ENCODE results near the gene CHRM2. TPM values are rescaled to one million over a fixed set of nuclear protein-coding genes. Genes with fewer than 3 reads are reported as not detected.

CHRM2 gene
- total RNA-seq, 2 experiments from 2014 or later = not detected

GRCh38 chr7:136947347-136947746, 78.9 kb downstream of the CHRM2 start:
- Mint-ChIP-seq H3K36me3 (ENCODE audit: low read depth) (no peaks in the 10 kb centered on the region), H3K27me3 (no peaks in the 10 kb centered on the region), H3K27ac (no peak overlapping the region), H3K4me1 (no peaks in the 10 kb centered on the region), H3K9me3 (peaks cover 10% of the 10 kb centered on the region), H3K4me3 (no peak overlapping the region)
- DNase-seq = no peak
- ChIA-PET POLR2A (no interaction called here), CTCF (interaction anchor here (0.9 kb wide), 1 partner anchor 8 kb away, joined by 3 read pairs; no protein-coding TSS in a partner anchor)

GRCh38 chr7:136950331-136950730, 81.9 kb downstream of the CHRM2 start:
- Mint-ChIP-seq H3K4me3 (no peak overlapping the region), H3K27ac (no peak overlapping the region), H3K4me1 (no peaks in the 10 kb centered on the region), H3K9me3 (peaks cover 15% of the 10 kb centered on the region), H3K27me3 (no peaks in the 10 kb centered on the region), H3K36me3 (ENCODE audit: low read depth) (no peaks in the 10 kb centered on the region)
- POLR2A ChIA-PET = no interaction called here
- DNase-seq = no peak
- CTCF ChIA-PET = interaction anchor here (0.6 to 0.9 kb wide), 2 partner anchors 10 to 312 kb away, joined by 3 to 6 read pairs; no protein-coding TSS in a partner anchor

- CTCF ChIA-PET = no interaction called here
- no peaks in the 10 kb centered on the region for H3K4me1 Mint-ChIP-seq
- POLR2A ChIA-PET = no interaction called here
- no peak for DNase-seq
- no peak overlapping the region for H3K4me3 Mint-ChIP-seq
- H3K27me3 Mint-ChIP-seq = no peaks in the 10 kb centered on the region
- peaks cover 15% of the 10 kb centered on the region for H3K9me3 Mint-ChIP-seq
- no peaks in the 10 kb centered on the region for H3K36me3 Mint-ChIP-seq (ENCODE audit: low read depth)
- no peak overlapping the region for H3K27ac Mint-ChIP-seq
These were observed 84.9 kb downstream of the CHRM2 start for GRCh38 chr7:136953386-136953785.

- no peaks in the 10 kb centered on the region for H3K36me3 Mint-ChIP-seq (ENCODE audit: low read depth)
- H3K4me3 Mint-ChIP-seq = no peak overlapping the region
- H3K4me1 Mint-ChIP-seq = no peaks in the 10 kb centered on the region
- ChIA-PET POLR2A (no interaction called here), CTCF (no interaction called here)
- no peak overlapping the region for H3K27ac Mint-ChIP-seq
- no peaks in the 10 kb centered on the region for H3K27me3 Mint-ChIP-seq
- H3K9me3 Mint-ChIP-seq = peaks cover 22% of the 10 kb centered on the region
- no peak for DNase-seq
These were observed 87.8 kb downstream of the CHRM2 start for GRCh38 chr7:136956232-136956631.

GRCh38 chr7:136956671-136957070, 88.2 kb downstream of the CHRM2 start:
- no peak for DNase-seq
- CTCF ChIA-PET = no interaction called here

GRCh38 chr7:136957391-136957790, 88.9 kb downstream of the CHRM2 start:
- Mint-ChIP-seq H3K4me3 (no peak overlapping the region), H3K27me3 (no peaks in the 10 kb centered on the region), H3K27ac (no peak overlapping the region), H3K4me1 (no peaks in the 10 kb centered on the region), H3K36me3 (ENCODE audit: low read depth) (no peaks in the 10 kb centered on the region), H3K9me3 (peaks cover 16% of the 10 kb centered on the region)
- ChIA-PET CTCF (interaction anchor here (0.6 kb wide), 1 partner anchor 18 kb away, joined by 3 read pairs; no protein-coding TSS in a partner anchor), POLR2A (no interaction called here)
- no peak for DNase-seq

More at GRCh38 chr7:136956671-136957070, 88.2 kb downstream of the CHRM2 start:
- H3K36me3 Mint-ChIP-seq (ENCODE audit: low read depth) = no peaks in the 10 kb centered on the region
- no peaks in the 10 kb centered on the region for H3K4me1 Mint-ChIP-seq
- H3K4me3 Mint-ChIP-seq = no peak overlapping the region
- peaks cover 18% of the 10 kb centered on the region for H3K9me3 Mint-ChIP-seq
- H3K27me3 Mint-ChIP-seq = no peaks in the 10 kb centered on the region
- POLR2A ChIA-PET = no interaction called here
- no peak overlapping the region for H3K27ac Mint-ChIP-seq

GRCh38 chr7:136958016-136958415, 89.6 kb downstream of the CHRM2 start:
- Mint-ChIP-seq H3K4me1 (no peaks in the 10 kb centered on the region), H3K27me3 (no peaks in the 10 kb centered on the region), H3K27ac (no peak overlapping the region), H3K9me3 (peaks cover 10% of the 10 kb centered on the region), H3K36me3 (ENCODE audit: low read depth) (no peaks in the 10 kb centered on the region), H3K4me3 (no peak overlapping the region)
- no peak for DNase-seq
- POLR2A ChIA-PET = no interaction called here
- CTCF ChIA-PET = interaction anchor here (0.6 kb wide), 1 partner anchor 323 kb away, joined by 3 read pairs; no protein-coding TSS in a partner anchor

GRCh38 chr7:136964347-136964746, 95.9 kb downstream of the CHRM2 start:
- POLR2A ChIA-PET = no interaction called here
- H3K9me3 Mint-ChIP-seq = peaks cover 5% of the 10 kb centered on the region
- no peak overlapping the region for H3K27ac Mint-ChIP-seq
- no peak overlapping the region for H3K4me3 Mint-ChIP-seq
- CTCF ChIA-PET = no interaction called here
- no peaks in the 10 kb centered on the region for H3K27me3 Mint-ChIP-seq
- DNase-seq = no peak
- H3K36me3 Mint-ChIP-seq (ENCODE audit: low read depth) = no peaks in the 10 kb centered on the region
- H3K4me1 Mint-ChIP-seq = no peaks in the 10 kb centered on the region

GRCh38 chr7:136966825-136967224, 98.4 kb downstream of the CHRM2 start:
- DNase-seq = no peak
- no peak overlapping the region for H3K4me3 Mint-ChIP-seq
- no peaks in the 10 kb centered on the region for H3K27me3 Mint-ChIP-seq
- POLR2A ChIA-PET = no interaction called here
- H3K36me3 Mint-ChIP-seq (ENCODE audit: low read depth) = no peaks in the 10 kb centered on the region
- CTCF ChIA-PET = no interaction called here
- H3K27ac Mint-ChIP-seq = no peak overlapping the region
- H3K4me1 Mint-ChIP-seq = no peaks in the 10 kb centered on the region
- H3K9me3 Mint-ChIP-seq = peaks cover under 1% of the 10 kb centered on the region

GRCh38 chr7:136969761-136970160, 101.3 kb downstream of the CHRM2 start:
- no peaks in the 10 kb centered on the region for H3K27me3 Mint-ChIP-seq
- no peak overlapping the region for H3K4me3 Mint-ChIP-seq
- H3K27ac Mint-ChIP-seq = no peak overlapping the region
- H3K36me3 Mint-ChIP-seq (ENCODE audit: low read depth) = no peaks in the 10 kb centered on the region
- POLR2A ChIA-PET = no interaction called here
- no peak for DNase-seq
- H3K9me3 Mint-ChIP-seq = peaks cover 9% of the 10 kb centered on the region
- no peaks in the 10 kb centered on the region for H3K4me1 Mint-ChIP-seq
- CTCF ChIA-PET = interaction anchor here (1.7 kb wide), 1 partner anchor 9 kb away, joined by 4 read pairs; no protein-coding TSS in a partner anchor

- Mint-ChIP-seq H3K9me3 (peaks cover 9% of the 10 kb centered on the region), H3K4me1 (no peaks in the 10 kb centered on the region), H3K27me3 (no peaks in the 10 kb centered on the region), H3K27ac (no peak overlapping the region), H3K36me3 (ENCODE audit: low read depth) (no peaks in the 10 kb centered on the region), H3K4me3 (no peak overlapping the region)
- no peak for DNase-seq
- CTCF ChIA-PET = no interaction called here
- POLR2A ChIA-PET = no interaction called here
These were observed 103.3 kb downstream of the CHRM2 start for GRCh38 chr7:136971776-136972175.

- POLR2A ChIA-PET = no interaction called here
- Mint-ChIP-seq H3K27ac (no peak overlapping the region), H3K9me3 (peaks cover 9% of the 10 kb centered on the region), H3K36me3 (ENCODE audit: low read depth) (no peaks in the 10 kb centered on the region), H3K27me3 (no peaks in the 10 kb centered on the region), H3K4me1 (no peaks in the 10 kb centered on the region), H3K4me3 (no peak overlapping the region)
- CTCF ChIA-PET = no interaction called here
- no peak for DNase-seq
These were observed 108.2 kb downstream of the CHRM2 start for GRCh38 chr7:136976504-136977251.

- Mint-ChIP-seq H3K4me3 (no peak overlapping the region), H3K4me1 (no peaks in the 10 kb centered on the region), H3K9me3 (no peaks in the 10 kb centered on the region), H3K36me3 (ENCODE audit: low read depth) (no peaks in the 10 kb centered on the region), H3K27me3 (no peaks in the 10 kb centered on the region), H3K27ac (no peak overlapping the region)
- ChIA-PET CTCF (no interaction called here), POLR2A (no interaction called here)
- DNase-seq = no peak
These were observed 124.9 kb downstream of the CHRM2 start for GRCh38 chr7:136993377-136993776.

- CTCF ChIA-PET = no interaction called here
- Mint-ChIP-seq H3K4me1 (no peaks in the 10 kb centered on the region), H3K27me3 (no peaks in the 10 kb centered on the region), H3K27ac (no peak overlapping the region), H3K9me3 (no peaks in the 10 kb centered on the region), H3K4me3 (no peak overlapping the region), H3K36me3 (ENCODE audit: low read depth) (no peaks in the 10 kb centered on the region)
- no peak for DNase-seq
- POLR2A ChIA-PET = no interaction called here
These were observed 129.3 kb downstream of the CHRM2 start for GRCh38 chr7:136997735-136998134.

Measured in activated CD4-positive, alpha-beta T cell treated with anti-CD3 and anti-CD28 coated beads, Interleukin-2, amount 10 ng/mL, durations not matched to agents 7 days and 5 days (primary cell).